A549 (cell line): Measurements from ENCODE around the gene TRAFD1. TPM values are rescaled to one million over a fixed set of nuclear protein-coding genes. Genes with fewer than 3 reads are reported as not detected.

Source experiments
- ATAC-seq, 2 experiments: fragments of 200-7000 bp in 1 of 2; fragments of >200 bp in 1 of 2; cut with Nextera tagmentation in 1 of 2; cut with Tn5 transposase in 1 of 2; 3 replicates each; pipeline versions ENCODE4 v1.8.0 to v1.9.1; 2018 to 2020; ENCODE audit warnings: mild to moderate bottlenecking in 1 of 2, moderate library complexity in 1 of 2
- CTCF ChIA-PET: fragments of 300-600 bp; sonication (Branson Sonifier 250); formaldehyde crosslinking; extraction: SDS; loops from one replicate; lab custom pipeline; 2021; ENCODE audit warnings: antibody characterized with exemption, inconsistent platforms; lab: Yijun Ruan, JAX
- POLR2A ChIA-PET: fragments of 350-600 bp; formaldehyde crosslinking; extraction: SDS; loops from one replicate; lab custom pipeline; 2021; ENCODE audit warnings: antibody characterized with exemption, inconsistent platforms; lab: Yijun Ruan, JAX
- DNase-seq, 2 experiments: peaks; one replicate each; pipeline versions ENCODE4 v3.0.0 to v3.0.0-alpha.2; 2011 to 2016; ENCODE audit warnings: low read depth in 1 of 2, low spot score in 1 of 2
- FAIRE-seq: peaks from 2 replicates; lab custom pipeline; 2011; peaks lifted over from hg19 to GRCh38; lab: Jason Lieb, UNC
- H3K27ac ChIP-seq, 2 experiments: fragments of >200 bp; sonication (Bioruptor Twin); formaldehyde crosslinking; 3 replicates each; pipeline ENCODE4 v1.5.1; 2016 to 2017
- H3K4me1 ChIP-seq: fragments of >200 bp; sonication (Bioruptor Twin); formaldehyde crosslinking; 3 replicates; pipeline ENCODE4 v1.6.1; 2016
- H3K4me2 ChIP-seq: fragments of >200 bp; sonication (Bioruptor Twin); formaldehyde crosslinking; 3 replicates; pipeline ENCODE4 v1.6.1; 2016
- H3K4me3 ChIP-seq: fragments of >200 bp; sonication (Bioruptor Twin); formaldehyde crosslinking; 3 replicates; pipeline ENCODE4 v1.5.1; 2016
- H3K9me3 ChIP-seq: fragments of >200 bp; sonication (Bioruptor Twin); formaldehyde crosslinking; 3 replicates; pipeline ENCODE4 v1.6.1; 2016
- BHLHE40 ChIP-seq: IDR thresholded peaks from 2 replicates; pipeline ENCODE4 v1.6.1; 2012; ENCODE audit warnings: low read depth, low read length, inconsistent platforms
- CBX2 ChIP-seq: fragments of 200-600 bp; sonication (generic); IDR thresholded peaks from 2 replicates; pipeline ENCODE4 v1.6.1; 2016; ENCODE audit warnings: low read depth, mild to moderate bottlenecking, borderline replicate concordance
- CBX8 ChIP-seq: fragments of 200-600 bp; sonication (generic); IDR thresholded peaks from 2 replicates; pipeline ENCODE4 v1.6.1; 2016
- CEBPB ChIP-seq, 2 experiments: fragments of >200 bp in 1 of 2; sonication (Bioruptor Twin) in 1 of 2; formaldehyde crosslinking in 1 of 2; IDR thresholded peaks; 2 replicates each; pipeline ENCODE4 v1.6.1; 2012 to 2016
- CHD2 ChIP-seq: fragments of 150-350 bp; IDR thresholded peaks from 2 replicates; pipeline ENCODE4 v1.6.1; 2014; ENCODE audit warnings: low read length; ENCODE audit not compliant: partially characterized antibody
- EHMT2 ChIP-seq: fragments of 200-600 bp; sonication (generic); IDR thresholded peaks from 2 replicates; pipeline ENCODE4 v1.6.1; 2016; ENCODE audit warnings: antibody characterized with exemption, low read depth, mild to moderate bottlenecking, moderate library complexity
- ELK1 ChIP-seq: fragments of 150-350 bp; IDR thresholded peaks from 2 replicates; pipeline ENCODE4 v1.6.1; 2014; ENCODE audit warnings: low read depth, mild to moderate bottlenecking, low read length
- ESRRA ChIP-seq: fragments of 150-350 bp; IDR thresholded peaks from 2 replicates; pipeline ENCODE4 v1.6.1; 2014; ENCODE audit warnings: mild to moderate bottlenecking, low read length, borderline replicate concordance
- FOSB ChIP-seq: fragments of 250-450 bp; sonication (Bioruptor Pico); IDR thresholded peaks from 2 replicates; pipeline ENCODE4 v1.5.0; 2020; ENCODE audit warnings: mild to moderate bottlenecking, moderate library complexity
- FOXS1 ChIP-seq: fragments of 250-450 bp; sonication (Bioruptor Pico); IDR thresholded peaks from 2 replicates; pipeline ENCODE4 v1.5.0; 2020; ENCODE audit warnings: mild to moderate bottlenecking, moderate library complexity
- HDAC2 ChIP-seq: fragments of 200-600 bp; sonication (generic); IDR thresholded peaks from 2 replicates; pipeline ENCODE4 v1.6.1; 2016
- HEYL ChIP-seq: fragments of 250-450 bp; sonication (Bioruptor Pico); IDR thresholded peaks from 2 replicates; pipeline ENCODE4 v1.8.0; 2021; ENCODE audit warnings: mild to moderate bottlenecking, moderate library complexity
- HOXA7 ChIP-seq: fragments of 250-450 bp; sonication (Bioruptor Pico); IDR thresholded peaks from 2 replicates; pipeline ENCODE4 v1.5.0; 2020; ENCODE audit warnings: mild to moderate bottlenecking, moderate library complexity
- HOXB13 ChIP-seq: fragments of 250-450 bp; sonication (Bioruptor Pico); IDR thresholded peaks from 2 replicates; pipeline ENCODE4 v1.5.0; 2020; ENCODE audit warnings: low read depth, mild to moderate bottlenecking, moderate library complexity
- HOXB5 ChIP-seq: fragments of 250-450 bp; sonication (Bioruptor Pico); IDR thresholded peaks from 2 replicates; pipeline ENCODE4 v1.5.0; 2020; ENCODE audit warnings: mild to moderate bottlenecking, moderate library complexity
- JUN ChIP-seq, 2 experiments: fragments of >200 bp; sonication (Bioruptor Twin); formaldehyde crosslinking; IDR thresholded peaks; 2 replicates in 1 of 2; 3 replicates in 1 of 2; pipeline ENCODE4 v1.6.1; 2016 to 2017
- JUNB ChIP-seq: fragments of >200 bp; sonication (Bioruptor Twin); formaldehyde crosslinking; IDR thresholded peaks from 2 replicates; pipeline ENCODE4 v1.6.1; 2016
- KDM1A ChIP-seq: fragments of 200-600 bp; sonication (generic); IDR thresholded peaks from 2 replicates; pipeline ENCODE4 v1.6.1; 2016; ENCODE audit warnings: low read depth, mild to moderate bottlenecking
- KDM5A ChIP-seq: fragments of 200-600 bp; sonication (generic); IDR thresholded peaks from 2 replicates; pipeline ENCODE4 v1.6.1; 2016; ENCODE audit warnings: antibody characterized with exemption, mild to moderate bottlenecking
- MAZ ChIP-seq: fragments of 150-350 bp; IDR thresholded peaks from 2 replicates; pipeline ENCODE4 v1.6.1; 2014; ENCODE audit warnings: antibody characterized with exemption, low read depth, low read length, borderline replicate concordance
- POLR2A ChIP-seq: IDR thresholded peaks from 2 replicates; pipeline ENCODE4 v1.6.1; 2012; ENCODE audit warnings: mild to moderate bottlenecking, low read length
- RAD21 ChIP-seq, 2 experiments: fragments of >200 bp in 1 of 2; sonication (Bioruptor Twin) in 1 of 2; formaldehyde crosslinking in 1 of 2; IDR thresholded peaks in 1 of 2; conservative IDR thresholded peaks in 1 of 2; 2 replicates in 1 of 2; 3 replicates in 1 of 2; pipeline ENCODE4 v1.6.1; 2012 to 2018; ENCODE audit warnings: inconsistent platforms in 1 of 2
- RARB ChIP-seq: fragments of 250-450 bp; sonication (Bioruptor Pico); IDR thresholded peaks from 2 replicates; pipeline ENCODE4 v1.8.0; 2021; ENCODE audit warnings: mild to moderate bottlenecking, moderate library complexity
- RCOR1 ChIP-seq: fragments of 150-350 bp; IDR thresholded peaks from 2 replicates; pipeline ENCODE4 v1.6.1; 2014; ENCODE audit warnings: antibody characterized with exemption, low read length, low read depth
- SREBF2 ChIP-seq: fragments of 450-650 bp; IDR thresholded peaks from 2 replicates; pipeline ENCODE4 v1.6.1; 2014; ENCODE audit warnings: mild to moderate bottlenecking, moderate library complexity
- TFCP2L1 ChIP-seq: fragments of 250-450 bp; sonication (Bioruptor Pico); IDR thresholded peaks from 2 replicates; pipeline ENCODE4 v1.5.0; 2021; ENCODE audit warnings: mild to moderate bottlenecking
- ZC3H11A ChIP-seq: fragments of 450-650 bp; IDR thresholded peaks from 2 replicates; pipeline ENCODE4 v1.6.1; 2014; ENCODE audit warnings: antibody characterized with exemption, mild to moderate bottlenecking
- ZFP36 ChIP-seq: fragments of 450-650 bp; IDR thresholded peaks from 2 replicates; pipeline ENCODE4 v1.6.1; 2014; ENCODE audit warnings: borderline replicate concordance; ENCODE audit not compliant: partially characterized antibody
- ZNF302 ChIP-seq: fragments of 250-450 bp; sonication (Bioruptor Pico); IDR thresholded peaks from 2 replicates; pipeline ENCODE4 v1.9.0; 2021; ENCODE audit warnings: inconsistent platforms, mild to moderate bottlenecking, moderate library complexity
- ZSCAN20 ChIP-seq: fragments of 250-450 bp; sonication (Bioruptor Pico); IDR thresholded peaks from 2 replicates; pipeline ENCODE4 v1.8.0; 2022; ENCODE audit warnings: mild to moderate bottlenecking, moderate library complexity
- WGBS: methylation state at CpG from one replicate; pipeline ENCODE4 v1.1.6; 2017; ENCODE audit errors: missing lambda C conversion rate; 5-methylcytosine and 5-hydroxymethylcytosine counted together
- polyA plus RNA-seq, 4 experiments: library from polyadenylated mRNA; depleted of rRNA in 3 of 4; stranded (reverse); fragments of >200 nt; fragmentation: RNase III in 1 of 4; extraction: RNeasy Plus Mini Kit Qiagen cat#74134 plus additional on column Dnase treatment in 1 of 4; gene quantifications; 2 replicates in 3 of 4; 3 replicates in 1 of 4; pipeline ENCODE4 v1.2.3, GENCODE V29; 2011 to 2017
- TF ChIP-seq, protein P1 (sequence below): IDR thresholded peaks from 2 replicates; pipeline ENCODE4 v1.6.1; 2012; ENCODE audit warnings: low read depth, borderline replicate concordance
- TF ChIP-seq, protein P2 (sequence below): fragments of 200-600 bp; sonication (generic); IDR thresholded peaks from 2 replicates; pipeline ENCODE4 v1.6.1; 2016; ENCODE audit warnings: antibody characterized with exemption, mild to moderate bottlenecking, moderate library complexity
- TF ChIP-seq, protein P3 (sequence below): fragments of 450-650 bp; IDR thresholded peaks from 2 replicates; pipeline ENCODE4 v1.6.1; 2014; ENCODE audit warnings: antibody characterized with exemption
- TF ChIP-seq, protein P4 (sequence below): fragments of >200 bp; sonication (Bioruptor Twin); formaldehyde crosslinking; IDR thresholded peaks from 2 replicates; pipeline ENCODE4 v1.6.1; 2016
- TF ChIP-seq, protein P5 (sequence below): fragments of >200 bp; sonication (Bioruptor Twin); formaldehyde crosslinking; IDR thresholded peaks from 3 replicates; pipeline ENCODE4 v1.5.1; 2016

Gene TRAFD1
- polyA plus RNA-seq, 2 of the 4 experiments (the other 2 are of a cell fraction), result 23.3 to 41.1 TPM

GRCh38 chr12:112096667-112097066, 28.7 kb upstream of the TRAFD1 start:
- ChIA-PET POLR2A (interaction anchor here (0.8 to 0.9 kb wide), 2 partner anchors 12 to 28 kb away, joined by 3 read pairs; partner anchors contain the start of gene TRAFD1), CTCF (interaction anchor here (0.6 to 2.1 kb wide), 2 partner anchors 43 to 290 kb away, joined by 3 to 8 read pairs; no protein-coding TSS in a partner anchor)
- DNase-seq, result peak; percentile 57 to 77
- peak overlapping the region; percentile 51 to 78; a peak in 4 of 6 replicates for H3K27ac ChIP-seq
- H3K4me1 ChIP-seq, result peaks cover 28% of the 10 kb centered on the region
- ATAC-seq, result peak; percentile 78 to 89
- WGBS, result 0% methylated on average over 2 of the region's 2 CpGs
- no peaks in the 10 kb centered on the region for H3K9me3 ChIP-seq
- FAIRE-seq, result peak; percentile 88
- H3K4me2 ChIP-seq, result peak overlapping the region; percentile 53
- H3K4me3 ChIP-seq, result no peak overlapping the region
- TF ChIP-seq JUNB (peak; percentile 90), CBX8 (no peak), HOXB13 (no peak), RARB (CRISPR knock-in tag) (no peak), CEBPB (IDR thresholded peaks at IDR 0.05) (peak in 1 of 2 experiments; percentile 36; a peak in 1 of 4 replicates), ZC3H11A (no peak), BHLHE40 (no peak), ELK1 (no peak), HOXB5 (CRISPR knock-in tag) (0 out of 2 replicates have a peak, but pooled peaks have one; percentile 12), RCOR1 (no peak), ZNF302 (CRISPR knock-in tag) (peak; percentile 53; the same call in 1 of the 2 replicates), FOXS1 (no peak), KDM1A (no peak), HEYL (CRISPR knock-in tag) (no peak), TFCP2L1 (CRISPR knock-in tag) (no peak), MAZ (no peak), CHD2 (no peak), KDM5A (no peak), ZFP36 (no peak), EHMT2 (no peak), JUN (IDR thresholded peaks at IDR 0.05) (no peak; a peak in 1 of 5 replicates), RAD21 (conservative IDR thresholded peaks at IDR 0.05 in 1 of 2, IDR thresholded peaks at IDR 0.05 in 1 of 2) (0 out of 5 replicates have a peak, but pooled peaks of 1 of the 2 experiments have one; percentile 2), FOSB (peak; percentile 63; the same call in 1 of the 2 replicates), HOXA7 (CRISPR knock-in tag) (no peak), ESRRA (no peak), HDAC2 (no peak), CBX2 (no peak), ZSCAN20 (CRISPR knock-in tag) (no peak), POLR2A (no peak), SREBF2 (no peak)
- TF ChIP-seq, protein P1, sequence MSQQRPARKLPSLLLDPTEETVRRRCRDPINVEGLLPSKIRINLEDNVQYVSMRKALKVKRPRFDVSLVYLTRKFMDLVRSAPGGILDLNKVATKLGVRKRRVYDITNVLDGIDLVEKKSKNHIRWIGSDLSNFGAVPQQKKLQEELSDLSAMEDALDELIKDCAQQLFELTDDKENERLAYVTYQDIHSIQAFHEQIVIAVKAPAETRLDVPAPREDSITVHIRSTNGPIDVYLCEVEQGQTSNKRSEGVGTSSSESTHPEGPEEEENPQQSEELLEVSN, result no peak
- TF ChIP-seq, protein P2, sequence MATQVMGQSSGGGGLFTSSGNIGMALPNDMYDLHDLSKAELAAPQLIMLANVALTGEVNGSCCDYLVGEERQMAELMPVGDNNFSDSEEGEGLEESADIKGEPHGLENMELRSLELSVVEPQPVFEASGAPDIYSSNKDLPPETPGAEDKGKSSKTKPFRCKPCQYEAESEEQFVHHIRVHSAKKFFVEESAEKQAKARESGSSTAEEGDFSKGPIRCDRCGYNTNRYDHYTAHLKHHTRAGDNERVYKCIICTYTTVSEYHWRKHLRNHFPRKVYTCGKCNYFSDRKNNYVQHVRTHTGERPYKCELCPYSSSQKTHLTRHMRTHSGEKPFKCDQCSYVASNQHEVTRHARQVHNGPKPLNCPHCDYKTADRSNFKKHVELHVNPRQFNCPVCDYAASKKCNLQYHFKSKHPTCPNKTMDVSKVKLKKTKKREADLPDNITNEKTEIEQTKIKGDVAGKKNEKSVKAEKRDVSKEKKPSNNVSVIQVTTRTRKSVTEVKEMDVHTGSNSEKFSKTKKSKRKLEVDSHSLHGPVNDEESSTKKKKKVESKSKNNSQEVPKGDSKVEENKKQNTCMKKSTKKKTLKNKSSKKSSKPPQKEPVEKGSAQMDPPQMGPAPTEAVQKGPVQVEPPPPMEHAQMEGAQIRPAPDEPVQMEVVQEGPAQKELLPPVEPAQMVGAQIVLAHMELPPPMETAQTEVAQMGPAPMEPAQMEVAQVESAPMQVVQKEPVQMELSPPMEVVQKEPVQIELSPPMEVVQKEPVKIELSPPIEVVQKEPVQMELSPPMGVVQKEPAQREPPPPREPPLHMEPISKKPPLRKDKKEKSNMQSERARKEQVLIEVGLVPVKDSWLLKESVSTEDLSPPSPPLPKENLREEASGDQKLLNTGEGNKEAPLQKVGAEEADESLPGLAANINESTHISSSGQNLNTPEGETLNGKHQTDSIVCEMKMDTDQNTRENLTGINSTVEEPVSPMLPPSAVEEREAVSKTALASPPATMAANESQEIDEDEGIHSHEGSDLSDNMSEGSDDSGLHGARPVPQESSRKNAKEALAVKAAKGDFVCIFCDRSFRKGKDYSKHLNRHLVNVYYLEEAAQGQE, result no peak
- TF ChIP-seq, protein P3, sequence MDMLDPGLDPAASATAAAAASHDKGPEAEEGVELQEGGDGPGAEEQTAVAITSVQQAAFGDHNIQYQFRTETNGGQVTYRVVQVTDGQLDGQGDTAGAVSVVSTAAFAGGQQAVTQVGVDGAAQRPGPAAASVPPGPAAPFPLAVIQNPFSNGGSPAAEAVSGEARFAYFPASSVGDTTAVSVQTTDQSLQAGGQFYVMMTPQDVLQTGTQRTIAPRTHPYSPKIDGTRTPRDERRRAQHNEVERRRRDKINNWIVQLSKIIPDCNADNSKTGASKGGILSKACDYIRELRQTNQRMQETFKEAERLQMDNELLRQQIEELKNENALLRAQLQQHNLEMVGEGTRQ, result no peak
- TF ChIP-seq, protein P4, sequence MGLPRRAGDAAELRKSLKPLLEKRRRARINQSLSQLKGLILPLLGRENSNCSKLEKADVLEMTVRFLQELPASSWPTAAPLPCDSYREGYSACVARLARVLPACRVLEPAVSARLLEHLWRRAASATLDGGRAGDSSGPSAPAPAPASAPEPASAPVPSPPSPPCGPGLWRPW, result no peak
- TF ChIP-seq, protein P5, sequence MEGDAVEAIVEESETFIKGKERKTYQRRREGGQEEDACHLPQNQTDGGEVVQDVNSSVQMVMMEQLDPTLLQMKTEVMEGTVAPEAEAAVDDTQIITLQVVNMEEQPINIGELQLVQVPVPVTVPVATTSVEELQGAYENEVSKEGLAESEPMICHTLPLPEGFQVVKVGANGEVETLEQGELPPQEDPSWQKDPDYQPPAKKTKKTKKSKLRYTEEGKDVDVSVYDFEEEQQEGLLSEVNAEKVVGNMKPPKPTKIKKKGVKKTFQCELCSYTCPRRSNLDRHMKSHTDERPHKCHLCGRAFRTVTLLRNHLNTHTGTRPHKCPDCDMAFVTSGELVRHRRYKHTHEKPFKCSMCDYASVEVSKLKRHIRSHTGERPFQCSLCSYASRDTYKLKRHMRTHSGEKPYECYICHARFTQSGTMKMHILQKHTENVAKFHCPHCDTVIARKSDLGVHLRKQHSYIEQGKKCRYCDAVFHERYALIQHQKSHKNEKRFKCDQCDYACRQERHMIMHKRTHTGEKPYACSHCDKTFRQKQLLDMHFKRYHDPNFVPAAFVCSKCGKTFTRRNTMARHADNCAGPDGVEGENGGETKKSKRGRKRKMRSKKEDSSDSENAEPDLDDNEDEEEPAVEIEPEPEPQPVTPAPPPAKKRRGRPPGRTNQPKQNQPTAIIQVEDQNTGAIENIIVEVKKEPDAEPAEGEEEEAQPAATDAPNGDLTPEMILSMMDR, result no peak
